H1 (cell line): Measurements from ENCODE around the gene TLCD2. TPM values are rescaled to one million over a fixed set of nuclear protein-coding genes. Genes with fewer than 3 reads are reported as not detected.

Experiments used
- CTCF ChIA-PET: fragments of 300-600 bp; sonication (Branson Sonifier 250); formaldehyde crosslinking; loops from one replicate; lab custom pipeline; 2021; ENCODE audit not compliant: partially characterized antibody; lab: Charles Lee
- POLR2A ChIA-PET: fragments of 300-600 bp; sonication (Branson Sonifier 250); formaldehyde crosslinking; loops from one replicate; lab custom pipeline; 2021; ENCODE audit warnings: inconsistent platforms; ENCODE audit not compliant: partially characterized antibody; lab: Charles Lee
- DNase-seq, 2 experiments: peaks; one replicate each; pipeline versions ENCODE4 v3.0.0 to v3.0.0-alpha.2; 2010 to 2022; ENCODE audit warnings: low spot score in 2 of 2, low read depth in 1 of 2, mixed read lengths in 1 of 2
- FAIRE-seq: peaks from 2 replicates; lab custom pipeline; 2011; peaks lifted over from hg19 to GRCh38; lab: Jason Lieb, UNC
- H2AFZ ChIP-seq: 2 replicates; pipeline ENCODE4 v1.8.1; 2012; ENCODE audit warnings: low read length, inconsistent platforms
- H2AK5ac ChIP-seq: 2 replicates; pipeline ENCODE4 v1.6.1; 2013; ENCODE audit warnings: low read depth, low read length
- H2BK120ac ChIP-seq: replicated peaks from 2 replicates; pipeline ENCODE3; 2013; ENCODE audit warnings: low read depth, low read length, inconsistent platforms
- H2BK12ac ChIP-seq: 2 replicates; pipeline ENCODE4 v1.6.1; 2013; ENCODE audit warnings: low read depth, low read length
- H2BK15ac ChIP-seq: 2 replicates; pipeline ENCODE4 v1.6.1; 2013; ENCODE audit warnings: low read length
- H2BK20ac ChIP-seq: 2 replicates; pipeline ENCODE4 v1.6.1; 2013; ENCODE audit warnings: low read length
- H2BK5ac ChIP-seq: 2 replicates; pipeline ENCODE4 v1.6.1; 2013; ENCODE audit warnings: low read depth, low read length
- H3K14ac ChIP-seq: 2 replicates; pipeline ENCODE4 v1.6.1; 2013; ENCODE audit warnings: inconsistent platforms; ENCODE audit not compliant: insufficient read length
- H3K18ac ChIP-seq: 2 replicates; pipeline ENCODE4 v1.6.1; 2013; ENCODE audit warnings: low read length; ENCODE audit errors: extremely low read depth
- H3K23ac ChIP-seq: 2 replicates; pipeline ENCODE4 v1.6.1; 2013; ENCODE audit warnings: inconsistent platforms; ENCODE audit not compliant: insufficient read length
- H3K23me2 ChIP-seq: 2 replicates; pipeline ENCODE4 v1.6.1; 2013; ENCODE audit warnings: low read depth, low read length
- H3K27ac ChIP-seq: 2 replicates; pipeline ENCODE4 v1.6.1; 2011; ENCODE audit warnings: low read depth, low read length, inconsistent platforms
- H3K27me3 ChIP-seq, 4 experiments: replicated peaks in 1 of 4; 1 replicate in 1 of 4; 2 replicates in 3 of 4; pipeline versions ENCODE4 v1.6.1 to v1.8.1; 2011 to 2013; ENCODE audit warnings: low read length in 3 of 4, mild to moderate bottlenecking in 3 of 4, inconsistent platforms in 2 of 4, mixed read lengths in 2 of 4, moderate library complexity in 1 of 4; ENCODE audit not compliant: control insufficient read depth in 3 of 4, insufficient read depth in 3 of 4; ENCODE audit errors: extremely low read depth in 1 of 4
- H3K36me3 ChIP-seq, 4 experiments: 2 replicates each; pipeline versions ENCODE4 v1.6.1 to v1.8.1; 2011 to 2013; ENCODE audit warnings: mild to moderate bottlenecking in 4 of 4, low read length in 3 of 4, moderate library complexity in 2 of 4, control low read depth in 1 of 4, inconsistent platforms in 1 of 4; ENCODE audit not compliant: insufficient read depth in 4 of 4, control insufficient read depth in 2 of 4
- H3K4ac ChIP-seq: replicated peaks from 2 replicates; pipeline ENCODE3; 2013; ENCODE audit warnings: low read length, low read depth, mixed read lengths, inconsistent platforms; ENCODE audit not compliant: insufficient read length
- H3K4me1 ChIP-seq, 4 experiments: replicated peaks in 1 of 4; 1 replicate in 1 of 4; 2 replicates in 3 of 4; pipeline versions ENCODE4 v1.6.1 to v1.8.1; 2011 to 2013; ENCODE audit warnings: low read length in 3 of 4, inconsistent platforms in 2 of 4, mixed read lengths in 1 of 4; ENCODE audit not compliant: insufficient read depth in 4 of 4, control insufficient read depth in 3 of 4
- H3K4me2 ChIP-seq, 2 experiments: 2 replicates each; pipeline versions ENCODE4 v1.6.1 to v1.8.1; 2011 to 2013; ENCODE audit warnings: low read depth in 2 of 2, low read length in 2 of 2, control low read depth in 1 of 2, inconsistent platforms in 1 of 2, mild to moderate bottlenecking in 1 of 2; ENCODE audit not compliant: insufficient read depth in 1 of 2
- H3K4me3 ChIP-seq, 4 experiments: fragments of 200-600, 300-600 bp in 1 of 4; sonication (generic), shearing (Covaris generic), sonication (Bioruptor Twin) in 1 of 4; 2 replicates each; pipeline versions ENCODE4 v1.5.1 to v1.8.1; 2011 to 2016; ENCODE audit warnings: low read length in 4 of 4, low read depth in 3 of 4, control low read depth in 2 of 4, inconsistent platforms in 2 of 4, mild to moderate bottlenecking in 2 of 4, mixed read lengths in 1 of 4, moderate library complexity in 1 of 4; ENCODE audit not compliant: insufficient read depth in 2 of 4; ENCODE audit errors: extremely low read depth in 1 of 4
- H3K56ac ChIP-seq: replicated peaks from 2 replicates; pipeline ENCODE3; 2013; ENCODE audit warnings: low read depth, mild to moderate bottlenecking, mixed read lengths, low read length, inconsistent platforms; ENCODE audit not compliant: insufficient read length
- H3K79me1 ChIP-seq: 2 replicates; pipeline ENCODE4 v1.6.1; 2013; ENCODE audit warnings: low read depth, low read length, control low read depth
- H3K79me2 ChIP-seq, 2 experiments: 2 replicates each; pipeline versions ENCODE4 v1.6.1 to v1.8.1; 2012 to 2013; ENCODE audit warnings: low read length in 2 of 2, mild to moderate bottlenecking in 2 of 2, inconsistent platforms in 1 of 2; ENCODE audit not compliant: insufficient read depth in 2 of 2, control insufficient read depth in 1 of 2
- H3K9ac ChIP-seq, 4 experiments: replicated peaks in 1 of 4; 1 replicate in 1 of 4; 2 replicates in 3 of 4; pipeline versions ENCODE4 v1.6.1 to v1.8.1; 2011 to 2013; ENCODE audit warnings: low read depth in 3 of 4, low read length in 3 of 4, control low read depth in 2 of 4, mild to moderate bottlenecking in 2 of 4, moderate library complexity in 2 of 4, inconsistent platforms in 1 of 4; ENCODE audit errors: extremely low read depth in 1 of 4
- H3K9me3 ChIP-seq, 2 experiments: 2 replicates each; pipeline versions ENCODE4 v1.6.1 to v1.8.1; 2012 to 2013; ENCODE audit warnings: mild to moderate bottlenecking in 2 of 2, moderate library complexity in 2 of 2, control low read depth in 1 of 2, inconsistent platforms in 1 of 2, low read depth in 1 of 2, low read length in 1 of 2, mixed read lengths in 1 of 2; ENCODE audit not compliant: insufficient read depth in 2 of 2
- H4K20me1 ChIP-seq, 2 experiments: replicated peaks in 1 of 2; 2 replicates each; pipeline versions ENCODE3 to v1.8.1; 2011 to 2013; ENCODE audit warnings: inconsistent platforms in 2 of 2, low read length in 2 of 2, mild to moderate bottlenecking in 1 of 2; ENCODE audit not compliant: insufficient read depth in 2 of 2, control insufficient read depth in 1 of 2
- H4K5ac ChIP-seq: 2 replicates; pipeline ENCODE4 v1.6.1; 2013; ENCODE audit warnings: low read length, low read depth, mixed read lengths, inconsistent platforms; ENCODE audit not compliant: insufficient read length
- H4K8ac ChIP-seq: 2 replicates; pipeline ENCODE4 v1.8.0; 2013; ENCODE audit warnings: mild to moderate bottlenecking, moderate library complexity, low read length, inconsistent platforms; ENCODE audit not compliant: insufficient read depth; ENCODE audit errors: extremely low read depth
- H4K91ac ChIP-seq: replicated peaks from 2 replicates; pipeline ENCODE3; 2013; ENCODE audit warnings: low read length, mixed read lengths, inconsistent platforms; ENCODE audit not compliant: insufficient read length
- BACH1 ChIP-seq: IDR thresholded peaks from 2 replicates; pipeline ENCODE4 v1.6.1; 2012; ENCODE audit warnings: low read length, improper control_type of control experiment
- EZH2 ChIP-seq: fragments of 200-600 bp; sonication (generic); IDR thresholded peaks from 2 replicates; pipeline ENCODE4 v1.7.1; 2012; ENCODE audit warnings: low read depth, mild to moderate bottlenecking, moderate library complexity, low read length, inconsistent platforms; ENCODE audit not compliant: severe bottlenecking
- HDAC6 ChIP-seq: IDR thresholded peaks from one replicate; pipeline ENCODE4 v1.7.1; 2012; ENCODE audit warnings: low read depth, mild to moderate bottlenecking, inconsistent platforms, low read length, moderate library complexity
- KDM4A ChIP-seq: IDR thresholded peaks from one replicate; pipeline ENCODE4 v1.7.1; 2012; ENCODE audit warnings: low read depth, mild to moderate bottlenecking, moderate library complexity, low read length, inconsistent platforms; ENCODE audit not compliant: severe bottlenecking
- MAFK ChIP-seq: IDR thresholded peaks from 2 replicates; pipeline ENCODE4 v1.6.1; 2012; ENCODE audit warnings: low read depth, mild to moderate bottlenecking, improper control_type of control experiment, low read length
- NRF1 ChIP-seq: IDR thresholded peaks from 2 replicates; pipeline ENCODE4 v1.6.1; 2011; ENCODE audit warnings: mild to moderate bottlenecking, low read depth, low read length, improper control_type of control experiment
- RXRA ChIP-seq: IDR thresholded peaks from 2 replicates; pipeline ENCODE4 v1.6.1; 2011; ENCODE audit warnings: low read depth, mild to moderate bottlenecking, low read length, moderate library complexity; ENCODE audit not compliant: insufficient read depth
- SIN3A ChIP-seq, 2 experiments: IDR thresholded peaks in 1 of 2; conservative IDR thresholded peaks in 1 of 2; 2 replicates each; pipeline ENCODE4 v1.6.1; 2011 to 2012; ENCODE audit warnings: low read length in 2 of 2, improper control_type of control experiment in 1 of 2, low read depth in 1 of 2, mild to moderate bottlenecking in 1 of 2
- SIRT6 ChIP-seq: IDR thresholded peaks from one replicate; pipeline ENCODE4 v1.7.1; 2012; ENCODE audit warnings: low read length, inconsistent platforms
- TCF12 ChIP-seq: IDR thresholded peaks from 2 replicates; pipeline ENCODE4 v1.6.1; 2011; ENCODE audit warnings: low read depth, mild to moderate bottlenecking, low read length
- ZNF274 ChIP-seq: IDR thresholded peaks from 2 replicates; pipeline ENCODE4 v1.7.0; 2012; ENCODE audit warnings: low read length, borderline replicate concordance; ENCODE audit errors: extremely low read depth
- WGBS, 2 experiments: shearing (Covaris generic) in 1 of 2; methylation state at CpG; one replicate each; pipeline versions ENCODE4 v1.1.6 to v1.1.7; 2013 to 2015; ENCODE audit warnings: low lambda C conversion rate in 2 of 2, mixed read lengths in 2 of 2, inconsistent platforms in 1 of 2, low coverage in 1 of 2, missing lambda C conversion rate in 1 of 2; ENCODE audit not compliant: insufficient replicate concordance in 2 of 2, insufficient coverage in 1 of 2, insufficient read length in 1 of 2; ENCODE audit errors: extremely low coverage in 1 of 2, missing lambda C conversion rate in 1 of 2; 5-methylcytosine and 5-hydroxymethylcytosine counted together
- polyA plus RNA-seq, 7 experiments: library from polyadenylated mRNA; depleted of rRNA in 3 of 7; stranded (reverse) in 5 of 7; unstranded in 2 of 7; fragments of >200 nt in 5 of 7; fragments of 200-250 nt in 2 of 7; gene quantifications; 1 replicate in 5 of 7; 2 replicates in 1 of 7; 4 replicates in 1 of 7; pipeline versions ENCODE4 v1.2.1 to v1.2.3, GENCODE V29; 2011 to 2013; ENCODE audit warnings: missing spikeins in 2 of 7, mixed read lengths in 2 of 7
- total RNA-seq: library from RNA; stranded (reverse); fragmentation: NEBNext Ultra II Directional; extraction: Animal tissue kit (Norgen Biotek cat#: 25700); gene quantifications from 2 replicates; pipeline ENCODE4 v1.2.1, GENCODE V29; 2021
- TF ChIP-seq, protein P1 (sequence below): IDR thresholded peaks from 2 replicates; pipeline ENCODE4 v1.6.1; 2012; ENCODE audit warnings: inconsistent platforms

The TLCD2 gene
- total and polyA plus RNA-seq, 2 of the 8 experiments (the other 6 are each of a cell fraction or from before 2014, with no cell fraction given): 0.47 to 1.4 TPM

DNA sequence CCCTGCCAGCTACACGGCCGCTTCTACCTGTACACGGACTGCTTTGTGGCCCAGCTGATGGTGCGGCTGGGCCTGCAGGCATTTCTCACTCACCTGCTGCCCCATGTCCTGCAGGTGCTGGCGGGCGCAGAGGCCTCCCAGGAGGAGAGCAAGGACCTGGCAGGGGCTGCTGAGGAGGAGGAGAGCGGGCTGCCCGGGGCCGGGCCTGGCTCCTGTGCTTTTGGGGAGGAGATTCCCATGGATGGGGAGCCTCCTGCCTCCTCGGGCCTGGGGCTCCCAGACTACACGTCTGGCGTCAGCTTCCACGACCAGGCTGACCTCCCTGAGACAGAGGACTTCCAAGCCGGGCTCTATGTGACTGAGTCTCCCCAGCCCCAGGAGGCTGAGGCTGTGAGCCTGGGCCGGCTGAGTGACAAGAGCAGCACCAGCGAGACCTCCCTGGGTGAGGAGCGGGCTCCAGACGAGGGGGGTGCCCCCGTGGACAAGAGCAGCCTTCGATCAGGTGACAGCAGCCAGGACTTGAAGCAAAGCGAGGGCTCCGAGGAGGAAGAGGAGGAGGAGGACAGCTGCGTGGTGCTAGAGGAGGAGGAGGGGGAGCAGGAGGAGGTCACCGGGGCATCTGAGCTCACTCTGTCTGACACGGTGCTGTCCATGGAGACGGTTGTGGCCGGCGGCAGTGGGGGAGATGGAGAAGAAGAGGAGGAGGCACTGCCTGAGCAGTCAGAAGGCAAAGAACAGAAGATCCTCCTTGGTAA lies 17.9 kb upstream of the TLCD2 start:
- Histone ChIP-seq H3K79me1 (peaks cover 4% of the 10 kb centered on the region; the same call in 1 of the 2 replicates), H3K36me3 (no peaks in the 10 kb centered on the region; a peak in 3 of 8 replicates), H3K23ac (no peak overlapping the region), H3K23me2 (peaks cover 8% of the 10 kb centered on the region; the same call in 1 of the 2 replicates), H4K5ac (no peak overlapping the region), H3K27ac (no peak overlapping the region), H2AFZ (no peak overlapping the region), H3K4me1 (peaks cover 0 to 5% (median 3%) of the 10 kb centered on the region in 4 experiments; a peak in 5 of 7 replicates), H3K4me2 (no peak overlapping the region), H2BK20ac (no peak overlapping the region), H2BK15ac (no peak overlapping the region), H3K14ac (no peak overlapping the region), H3K9ac (no peak overlapping the region), H3K79me2 (no peaks in the 10 kb centered on the region; a peak in 1 of 4 replicates), H3K4ac (no peak overlapping the region), H2BK5ac (no peak overlapping the region), H4K20me1 (peaks cover 0 to 7% of the 10 kb centered on the region in 2 experiments), H2AK5ac (no peak overlapping the region), H3K18ac (no peak overlapping the region), H2BK12ac (no peak overlapping the region), H4K91ac (no peak overlapping the region), H3K9me3 (no peaks in the 10 kb centered on the region), H3K56ac (no peak overlapping the region), H3K4me3 (no peak overlapping the region), H4K8ac (no peak overlapping the region), H2BK120ac (no peak overlapping the region), H3K27me3 (0 out of 7 replicates have a peak, but pooled peaks cover 0 to 2% (median 0%) of the 10 kb centered on the region in 4 experiments)
- ChIA-PET CTCF (interaction anchor here (0.7 to 7.1 kb wide), 12 partner anchors 7 to 136 kb away, joined by 3 to 34 read pairs (median 3); no protein-coding TSS in a partner anchor), POLR2A (interaction anchor here (0.7 to 4.2 kb wide), 4 partner anchors 9 to 34 kb away, joined by 3 to 16 read pairs (median 6); partner anchors contain the start of gene SERPINF1)
- DNase-seq: no peak
- FAIRE-seq: no peak
- 91% methylated on average over 27 of the region's 28 CpGs; no CpG with 5 or more reads in 1 of the 2 experiments for WGBS, 2 experiments
- no peak for TF ChIP-seq NRF1
- TF ChIP-seq, protein P1, sequence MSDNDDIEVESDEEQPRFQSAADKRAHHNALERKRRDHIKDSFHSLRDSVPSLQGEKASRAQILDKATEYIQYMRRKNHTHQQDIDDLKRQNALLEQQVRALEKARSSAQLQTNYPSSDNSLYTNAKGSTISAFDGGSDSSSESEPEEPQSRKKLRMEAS: no peak
- no peak for TF ChIP-seq SIRT6
- TF ChIP-seq ZNF274: no peak
- no peak for TF ChIP-seq TCF12
- TF ChIP-seq KDM4A: no peak
- TF ChIP-seq MAFK: no peak
- no peak for TF ChIP-seq RXRA
- TF ChIP-seq SIN3A (conservative IDR thresholded peaks at IDR 0.05 in 1 of 2, IDR thresholded peaks at IDR 0.05 in 1 of 2; ENCODE audit: low read depth in 1 of 2, low read length in 2 of 2): no peak
- TF ChIP-seq HDAC6: no peak
- TF ChIP-seq EZH2: no peak
- TF ChIP-seq BACH1: no peak
